ENCODE data around the gene STYXL2.

STYXL2 gene

DNA sequence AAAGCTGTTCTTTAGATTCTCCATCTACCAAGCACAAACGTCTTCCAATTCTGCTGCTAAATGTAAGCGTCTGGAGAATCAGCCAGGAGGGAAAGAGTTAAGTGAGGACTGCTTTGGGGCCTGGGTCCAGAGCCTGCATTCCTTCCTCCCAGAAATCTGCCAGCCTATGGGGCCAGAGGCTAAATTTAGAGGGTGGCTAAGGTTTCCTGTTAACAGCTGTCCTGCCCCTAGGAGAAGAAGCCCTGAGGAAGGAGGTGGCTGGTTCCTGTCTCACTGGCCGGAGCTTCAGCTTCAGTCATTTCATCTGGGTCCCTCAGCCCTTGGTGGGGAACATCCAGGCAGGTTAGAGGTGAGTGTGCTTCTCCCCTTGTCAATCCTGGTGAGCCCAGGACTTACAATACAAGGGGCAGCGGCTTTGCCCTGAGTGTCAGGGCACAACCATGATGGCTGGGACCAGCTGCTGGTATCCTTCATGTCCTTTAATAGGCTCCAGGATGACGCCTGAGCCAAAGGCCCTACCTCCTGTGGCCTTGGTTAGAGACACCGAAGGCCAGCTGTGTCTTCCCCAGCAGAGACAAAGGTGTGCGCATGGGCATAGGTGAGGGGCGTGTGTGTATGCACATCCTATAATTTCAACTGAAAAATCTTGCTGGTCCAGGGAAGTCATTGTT is at the start of gene STYXL2:
Gene STYXL2 (plus strand): TSS at position 230 of the 671 bp plus-strand sequence. CDS start 775 bp downstream, outside the sequence.
- peaks cover 0 to 19% of the 10 kb centered on the region in 2 donors for H3K4me1 ChIP-seq (ENCODE audit: control insufficient read depth in 1 of 2, insufficient read depth in 2 of 2, low read length in 2 of 2)
- no peaks in the 10 kb centered on the region for H3K27me3 ChIP-seq (ENCODE audit: control insufficient read depth in 1 of 2, insufficient read depth in 2 of 2, low read length in 2 of 2)
- H3K27ac ChIP-seq (ENCODE audit: low read depth, low read length), result no peak within 1 kb of the TSS
- no peak within 1 kb of the TSS for H3K4me3 ChIP-seq (ENCODE audit: low read depth in 1 of 2, low read length in 2 of 2)
- H3K9ac ChIP-seq (ENCODE audit: low read depth in 1 of 2, low read length in 2 of 2), result no peak within 1 kb of the TSS
- no peaks in the 10 kb centered on the region for H3K9me3 ChIP-seq (ENCODE audit: control insufficient read depth in 1 of 2, low read length in 2 of 2)
- no peaks in the 10 kb centered on the region for H3K36me3 ChIP-seq (ENCODE audit: control insufficient read depth in 1 of 2, insufficient read depth in 2 of 2, low read length in 2 of 2)

GRCh38 chr1:167051907-167052306 is 42.0 kb upstream of the STYXL2 start:
- Histone ChIP-seq H3K36me3 (ENCODE audit: control insufficient read depth in 1 of 2, insufficient read depth in 2 of 2, low read length in 2 of 2) (peaks cover 19 to 63% of the 10 kb centered on the region in 2 donors), H3K4me3 (ENCODE audit: low read depth in 1 of 2, low read length in 2 of 2) (no peak overlapping the region), H3K27me3 (ENCODE audit: control insufficient read depth in 1 of 2, insufficient read depth in 2 of 2, low read length in 2 of 2) (no peaks in the 10 kb centered on the region), H3K27ac (ENCODE audit: low read depth, low read length) (no peak overlapping the region), H3K4me1 (ENCODE audit: control insufficient read depth in 1 of 2, insufficient read depth in 2 of 2, low read length in 2 of 2) (no peaks in the 10 kb centered on the region), H3K9ac (ENCODE audit: low read depth in 1 of 2, low read length in 2 of 2) (no peak overlapping the region), H3K9me3 (ENCODE audit: control insufficient read depth in 1 of 2, low read length in 2 of 2) (no peaks in the 10 kb centered on the region)

- H3K36me3 ChIP-seq (ENCODE audit: control insufficient read depth in 1 of 2, insufficient read depth in 2 of 2, low read length in 2 of 2), result peaks cover 19 to 67% of the 10 kb centered on the region in 2 donors
Measured at GRCh38 chr1:167052389-167052788, 41.5 kb upstream of the STYXL2 start.

GRCh38 chr1:167054531-167054930 is 39.3 kb upstream of the STYXL2 start:
- H3K9me3 ChIP-seq (ENCODE audit: control insufficient read depth in 1 of 2, low read length in 2 of 2), result no peaks in the 10 kb centered on the region
- no peaks in the 10 kb centered on the region for H3K27me3 ChIP-seq (ENCODE audit: control insufficient read depth in 1 of 2, insufficient read depth in 2 of 2, low read length in 2 of 2)
- H3K4me3 ChIP-seq (ENCODE audit: low read depth in 1 of 2, low read length in 2 of 2), result no peak overlapping the region
- H3K4me1 ChIP-seq (ENCODE audit: control insufficient read depth in 1 of 2, insufficient read depth in 2 of 2, low read length in 2 of 2), result peaks cover 0 to 3% of the 10 kb centered on the region in 2 donors
- H3K27ac ChIP-seq (ENCODE audit: low read depth, low read length), result no peak overlapping the region
- H3K9ac ChIP-seq (ENCODE audit: low read depth in 1 of 2, low read length in 2 of 2), result no peak overlapping the region
- H3K36me3 ChIP-seq (ENCODE audit: control insufficient read depth in 1 of 2, insufficient read depth in 2 of 2, low read length in 2 of 2), result peaks cover 24 to 65% of the 10 kb centered on the region in 2 donors

More at GRCh38 chr1:167052389-167052788, 41.5 kb upstream of the STYXL2 start:
- Histone ChIP-seq H3K9ac (ENCODE audit: low read depth in 1 of 2, low read length in 2 of 2) (no peak overlapping the region), H3K27me3 (ENCODE audit: control insufficient read depth in 1 of 2, insufficient read depth in 2 of 2, low read length in 2 of 2) (no peaks in the 10 kb centered on the region), H3K4me3 (ENCODE audit: low read depth in 1 of 2, low read length in 2 of 2) (no peak overlapping the region), H3K9me3 (ENCODE audit: control insufficient read depth in 1 of 2, low read length in 2 of 2) (no peaks in the 10 kb centered on the region), H3K27ac (ENCODE audit: low read depth, low read length) (no peak overlapping the region), H3K4me1 (ENCODE audit: control insufficient read depth in 1 of 2, insufficient read depth in 2 of 2, low read length in 2 of 2) (no peaks in the 10 kb centered on the region)

- Histone ChIP-seq H3K4me1 (ENCODE audit: control insufficient read depth in 1 of 2, insufficient read depth in 2 of 2, low read length in 2 of 2) (peaks cover 0 to 3% of the 10 kb centered on the region in 2 donors), H3K27me3 (ENCODE audit: control insufficient read depth in 1 of 2, insufficient read depth in 2 of 2, low read length in 2 of 2) (no peaks in the 10 kb centered on the region), H3K36me3 (ENCODE audit: control insufficient read depth in 1 of 2, insufficient read depth in 2 of 2, low read length in 2 of 2) (peaks cover 24 to 63% of the 10 kb centered on the region in 2 donors), H3K27ac (ENCODE audit: low read depth, low read length) (no peak overlapping the region), H3K4me3 (ENCODE audit: low read depth in 1 of 2, low read length in 2 of 2) (no peak overlapping the region), H3K9me3 (ENCODE audit: control insufficient read depth in 1 of 2, low read length in 2 of 2) (no peaks in the 10 kb centered on the region), H3K9ac (ENCODE audit: low read depth in 1 of 2, low read length in 2 of 2) (no peak overlapping the region)
Measured at GRCh38 chr1:167054946-167055630, 38.8 kb upstream of the STYXL2 start.

GRCh38 chr1:167056529-167057231 is 37.2 kb upstream of the STYXL2 start:
- no peaks in the 10 kb centered on the region for H3K9me3 ChIP-seq (ENCODE audit: control insufficient read depth in 1 of 2, low read length in 2 of 2)
- H3K36me3 ChIP-seq (ENCODE audit: control insufficient read depth in 1 of 2, insufficient read depth in 2 of 2, low read length in 2 of 2), result peaks cover 24 to 62% of the 10 kb centered on the region in 2 donors
- H3K9ac ChIP-seq (ENCODE audit: low read depth in 1 of 2, low read length in 2 of 2), result no peak overlapping the region
- no peak overlapping the region for H3K27ac ChIP-seq (ENCODE audit: low read depth, low read length)
- no peaks in the 10 kb centered on the region for H3K27me3 ChIP-seq (ENCODE audit: control insufficient read depth in 1 of 2, insufficient read depth in 2 of 2, low read length in 2 of 2)
- H3K4me1 ChIP-seq (ENCODE audit: control insufficient read depth in 1 of 2, insufficient read depth in 2 of 2, low read length in 2 of 2), result peaks cover 0 to 3% of the 10 kb centered on the region in 2 donors
- H3K4me3 ChIP-seq (ENCODE audit: low read depth in 1 of 2, low read length in 2 of 2), result no peak overlapping the region

DNA sequence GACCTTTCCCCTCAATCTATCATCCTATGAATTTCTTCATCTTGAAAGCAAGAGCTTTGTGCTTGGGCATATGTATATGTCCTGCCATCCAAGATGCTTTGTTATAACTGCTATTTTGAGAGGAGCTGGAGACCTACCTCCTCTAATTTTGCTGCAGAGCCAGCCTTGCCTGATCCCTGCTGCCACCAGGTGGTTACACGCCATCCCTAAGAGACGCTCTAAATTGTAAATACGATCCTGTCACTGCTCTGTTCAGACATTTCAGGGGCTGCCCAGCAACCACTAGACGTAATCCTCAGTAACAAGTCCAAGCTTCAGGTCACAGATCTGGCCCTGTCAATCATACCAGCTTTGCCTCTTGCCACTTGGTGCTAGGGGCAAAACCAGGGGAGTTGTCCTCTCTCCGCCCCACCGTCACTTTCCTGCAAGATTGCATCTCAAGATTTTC is 36.6 kb upstream of the STYXL2 start:
- no peaks in the 10 kb centered on the region for H3K27me3 ChIP-seq (ENCODE audit: control insufficient read depth in 1 of 2, insufficient read depth in 2 of 2, low read length in 2 of 2)
- peaks cover 0 to 3% of the 10 kb centered on the region in 2 donors for H3K4me1 ChIP-seq (ENCODE audit: control insufficient read depth in 1 of 2, insufficient read depth in 2 of 2, low read length in 2 of 2)
- H3K36me3 ChIP-seq (ENCODE audit: control insufficient read depth in 1 of 2, insufficient read depth in 2 of 2, low read length in 2 of 2), result peaks cover 21 to 56% of the 10 kb centered on the region in 2 donors
- no peak overlapping the region for H3K9ac ChIP-seq (ENCODE audit: low read depth in 1 of 2, low read length in 2 of 2)
- H3K27ac ChIP-seq (ENCODE audit: low read depth, low read length), result no peak overlapping the region
- H3K4me3 ChIP-seq (ENCODE audit: low read depth in 1 of 2, low read length in 2 of 2), result no peak overlapping the region
- H3K9me3 ChIP-seq (ENCODE audit: control insufficient read depth in 1 of 2, low read length in 2 of 2), result no peaks in the 10 kb centered on the region

DNA sequence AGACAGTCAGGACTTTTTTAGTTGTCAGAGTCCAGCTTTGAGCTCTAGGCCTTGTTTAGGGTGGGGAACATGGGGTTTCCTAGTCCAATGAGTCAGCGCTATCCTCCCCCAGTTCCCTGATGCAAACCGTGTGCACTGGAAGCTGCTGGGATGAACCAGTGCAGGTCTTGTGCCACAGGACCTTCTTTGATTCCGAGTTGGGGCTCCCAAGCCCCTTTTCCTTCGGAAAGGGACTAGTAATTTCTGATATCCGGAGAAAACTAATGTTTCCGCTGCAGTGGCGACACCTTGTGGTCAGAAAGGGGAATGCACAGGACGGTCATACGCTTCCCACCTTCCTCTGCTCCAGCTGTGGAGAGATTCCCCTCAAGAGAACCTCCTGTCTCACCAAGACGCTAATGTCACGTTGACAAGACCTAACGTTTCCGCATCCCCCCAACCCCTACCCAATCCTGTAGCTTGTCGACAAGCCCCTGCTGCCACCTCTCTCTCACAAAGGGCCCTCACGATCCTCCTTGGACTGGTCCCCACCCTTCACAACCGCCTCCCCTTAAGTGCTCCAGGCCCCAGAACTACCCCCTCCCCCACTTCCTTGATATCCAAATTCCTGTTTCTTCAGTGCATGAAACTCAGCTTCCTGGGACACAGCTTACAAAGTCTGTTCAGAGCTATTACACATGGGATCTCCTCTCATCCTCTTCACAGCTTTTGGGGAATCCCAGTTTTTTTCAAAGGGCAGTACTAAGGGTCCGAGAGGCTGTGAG is 34.6 kb upstream of the STYXL2 start:
- Histone ChIP-seq H3K4me3 (ENCODE audit: low read depth in 1 of 2, low read length in 2 of 2) (no peak overlapping the region), H3K27me3 (ENCODE audit: control insufficient read depth in 1 of 2, insufficient read depth in 2 of 2, low read length in 2 of 2) (no peaks in the 10 kb centered on the region), H3K36me3 (ENCODE audit: control insufficient read depth in 1 of 2, insufficient read depth in 2 of 2, low read length in 2 of 2) (peaks cover 16 to 53% of the 10 kb centered on the region in 2 donors), H3K9ac (ENCODE audit: low read depth in 1 of 2, low read length in 2 of 2) (no peak overlapping the region), H3K9me3 (ENCODE audit: control insufficient read depth in 1 of 2, low read length in 2 of 2) (no peaks in the 10 kb centered on the region), H3K27ac (ENCODE audit: low read depth, low read length) (no peak overlapping the region), H3K4me1 (ENCODE audit: control insufficient read depth in 1 of 2, insufficient read depth in 2 of 2, low read length in 2 of 2) (peaks cover 0 to 3% of the 10 kb centered on the region in 2 donors)

DNA sequence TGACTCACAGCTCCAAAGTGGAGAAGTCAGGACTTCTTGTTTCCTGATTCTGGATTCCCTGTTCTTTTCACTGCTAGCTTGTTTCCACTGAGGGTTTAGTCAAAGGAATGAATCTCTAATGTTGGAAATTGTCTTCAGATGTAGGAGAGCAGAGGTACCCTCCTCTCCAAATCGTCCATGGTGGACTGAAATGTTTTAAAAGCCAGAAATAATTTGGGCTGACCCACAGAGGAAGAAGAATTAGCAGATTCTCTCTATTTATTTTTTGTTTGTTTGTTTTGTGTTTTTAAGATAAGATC is 34.1 kb upstream of the STYXL2 start:
- Histone ChIP-seq H3K9me3 (ENCODE audit: control insufficient read depth in 1 of 2, low read length in 2 of 2) (no peaks in the 10 kb centered on the region), H3K36me3 (ENCODE audit: control insufficient read depth in 1 of 2, insufficient read depth in 2 of 2, low read length in 2 of 2) (peaks cover 11 to 49% of the 10 kb centered on the region in 2 donors), H3K9ac (ENCODE audit: low read depth in 1 of 2, low read length in 2 of 2) (no peak overlapping the region), H3K27ac (ENCODE audit: low read depth, low read length) (no peak overlapping the region), H3K4me3 (ENCODE audit: low read depth in 1 of 2, low read length in 2 of 2) (no peak overlapping the region), H3K27me3 (ENCODE audit: control insufficient read depth in 1 of 2, insufficient read depth in 2 of 2, low read length in 2 of 2) (no peaks in the 10 kb centered on the region), H3K4me1 (ENCODE audit: control insufficient read depth in 1 of 2, insufficient read depth in 2 of 2, low read length in 2 of 2) (peaks cover 0 to 3% of the 10 kb centered on the region in 2 donors)
